HG03066 (cell line): ENCODE data around the gene COL27A1.

ENCODE experiments used
- ATAC-seq: cut with Tn5 transposase; IDR thresholded peaks from one replicate; pipeline ENCODE4 v1.9.1; 2021; ENCODE audit warnings: low read depth; ENCODE audit not compliant: unreplicated experiment

The COL27A1 gene

DNA sequence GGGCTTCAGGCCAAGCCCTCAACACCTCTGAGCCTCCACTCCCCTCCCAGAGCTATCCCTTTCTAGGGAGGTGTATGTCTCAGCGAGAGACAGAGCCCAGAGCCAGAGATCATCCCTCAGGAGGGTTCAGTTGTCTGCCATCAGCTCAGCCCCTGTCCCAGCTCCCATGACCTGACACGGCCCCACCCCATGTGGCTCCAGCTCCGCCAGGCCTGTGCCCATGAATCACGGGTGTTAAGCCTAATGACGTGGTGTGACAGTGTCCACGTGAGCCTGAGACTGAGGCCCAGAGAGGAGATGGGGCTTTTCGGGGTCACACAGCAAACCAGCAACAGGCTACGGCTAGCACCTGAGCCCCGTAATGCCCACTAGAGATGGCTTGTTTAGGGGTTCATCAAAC is 106.7 kb downstream of the COL27A1 start:
- ATAC-seq = no peak

DNA sequence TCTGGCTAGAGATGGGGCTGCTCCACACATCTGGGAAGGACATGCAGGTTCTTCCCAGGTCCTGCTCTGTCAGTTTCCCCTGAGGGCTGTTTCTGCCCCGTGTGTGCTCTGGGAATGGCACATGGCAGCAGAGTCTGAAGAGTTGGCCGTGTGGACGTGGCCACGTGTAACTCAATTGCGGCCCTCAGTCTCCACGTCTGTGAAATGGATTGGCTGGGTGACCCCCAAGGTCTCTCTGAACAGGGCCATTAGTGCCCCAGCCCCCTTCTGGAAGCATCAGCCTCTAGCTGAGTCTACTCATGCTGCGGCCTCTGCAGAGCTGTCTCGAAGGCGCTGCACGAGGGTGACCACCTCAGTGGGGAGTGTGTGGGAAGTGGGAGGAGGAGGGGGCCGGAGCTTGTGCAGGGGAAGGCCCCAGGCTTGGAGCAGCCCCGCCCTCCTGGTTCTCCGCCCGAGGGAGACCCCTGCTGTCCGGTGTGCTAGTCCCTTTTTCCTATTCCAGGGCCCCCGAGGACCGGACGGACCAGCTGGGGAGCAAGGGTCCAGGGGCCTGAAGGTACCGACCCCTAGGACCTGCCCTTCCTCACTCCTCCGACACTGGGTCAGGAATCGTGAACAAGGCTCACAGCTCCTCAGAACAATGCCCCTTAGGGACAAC is 108.6 kb downstream of the COL27A1 start:
- no peak for ATAC-seq

DNA sequence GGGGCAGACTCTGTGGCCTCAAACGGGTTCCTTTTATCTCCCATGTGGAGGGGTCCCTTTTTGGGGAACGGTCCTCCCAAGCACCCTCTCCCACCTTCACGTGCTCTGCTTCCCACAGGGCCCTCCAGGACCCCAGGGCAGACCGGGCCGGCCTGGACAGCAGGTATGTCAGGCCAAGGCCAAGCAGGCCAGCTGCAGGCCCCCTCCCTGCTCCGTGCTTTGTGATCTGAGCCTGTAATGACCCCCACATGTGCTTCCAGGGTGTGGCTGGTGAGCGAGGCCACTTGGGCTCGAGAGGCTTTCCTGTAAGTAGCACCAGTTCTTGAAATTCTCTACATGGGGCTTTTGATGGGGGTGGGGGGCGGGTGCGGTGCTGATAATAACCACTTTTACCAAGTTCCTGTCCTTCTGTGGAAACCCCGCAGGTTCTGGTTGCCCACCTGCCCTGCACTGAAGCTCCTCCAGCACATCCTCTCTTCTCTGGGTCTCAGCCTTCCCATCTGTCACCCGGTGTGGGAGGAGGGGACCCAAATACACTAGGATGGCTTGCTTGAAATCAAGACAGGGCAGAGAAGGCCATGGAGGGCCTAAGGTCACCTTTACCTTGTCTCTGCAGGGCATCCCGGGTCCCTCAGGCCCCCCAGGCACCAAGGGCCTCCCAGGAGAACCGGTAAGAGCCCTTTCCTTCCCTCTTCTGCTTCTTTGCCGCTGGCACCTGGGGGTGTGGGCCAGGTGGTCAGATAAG is 109.6 kb downstream of the COL27A1 start:
- ATAC-seq = no peak

DNA sequence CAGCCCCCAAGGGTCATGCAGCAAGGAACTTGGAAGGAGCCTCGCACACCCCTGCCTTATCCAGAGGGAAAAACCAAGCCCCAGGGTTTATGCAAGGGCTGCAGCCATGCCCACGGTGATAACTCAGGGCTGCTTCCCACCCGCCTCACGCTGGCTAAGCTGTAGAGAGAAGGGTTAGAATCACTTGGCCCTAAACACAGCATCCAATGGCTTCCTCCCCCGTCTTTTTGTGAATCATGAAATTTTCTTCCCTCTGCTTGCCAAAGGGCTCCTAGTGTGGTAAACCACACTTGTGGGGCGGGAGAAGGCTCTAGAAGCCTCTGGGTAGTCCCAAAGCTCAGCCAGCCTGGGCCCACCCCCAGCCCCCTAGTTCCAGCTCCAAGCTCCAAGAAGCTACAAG is 111.6 kb downstream of the COL27A1 start:
- ATAC-seq = no peak

DNA sequence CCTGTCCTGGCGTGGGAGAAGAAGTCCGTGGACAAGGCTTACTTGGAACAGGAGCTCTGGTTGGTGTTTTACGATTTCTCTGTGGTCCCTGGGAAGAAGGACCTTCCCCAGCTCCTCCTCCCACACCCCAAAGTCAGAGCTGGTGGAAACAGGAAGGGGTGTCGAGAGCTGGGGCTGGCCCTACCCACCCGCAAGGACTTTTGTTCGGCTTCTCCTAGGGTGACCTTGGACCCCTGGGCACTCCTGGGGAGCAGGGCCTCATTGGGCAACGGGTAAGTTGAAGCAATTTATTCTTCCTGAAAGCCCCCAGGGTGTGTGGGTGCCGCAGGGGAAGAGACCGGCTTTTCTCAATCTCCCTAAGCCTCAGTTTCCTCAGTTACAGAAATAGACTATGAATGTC is 113.7 kb downstream of the COL27A1 start:
- ATAC-seq = no peak

DNA sequence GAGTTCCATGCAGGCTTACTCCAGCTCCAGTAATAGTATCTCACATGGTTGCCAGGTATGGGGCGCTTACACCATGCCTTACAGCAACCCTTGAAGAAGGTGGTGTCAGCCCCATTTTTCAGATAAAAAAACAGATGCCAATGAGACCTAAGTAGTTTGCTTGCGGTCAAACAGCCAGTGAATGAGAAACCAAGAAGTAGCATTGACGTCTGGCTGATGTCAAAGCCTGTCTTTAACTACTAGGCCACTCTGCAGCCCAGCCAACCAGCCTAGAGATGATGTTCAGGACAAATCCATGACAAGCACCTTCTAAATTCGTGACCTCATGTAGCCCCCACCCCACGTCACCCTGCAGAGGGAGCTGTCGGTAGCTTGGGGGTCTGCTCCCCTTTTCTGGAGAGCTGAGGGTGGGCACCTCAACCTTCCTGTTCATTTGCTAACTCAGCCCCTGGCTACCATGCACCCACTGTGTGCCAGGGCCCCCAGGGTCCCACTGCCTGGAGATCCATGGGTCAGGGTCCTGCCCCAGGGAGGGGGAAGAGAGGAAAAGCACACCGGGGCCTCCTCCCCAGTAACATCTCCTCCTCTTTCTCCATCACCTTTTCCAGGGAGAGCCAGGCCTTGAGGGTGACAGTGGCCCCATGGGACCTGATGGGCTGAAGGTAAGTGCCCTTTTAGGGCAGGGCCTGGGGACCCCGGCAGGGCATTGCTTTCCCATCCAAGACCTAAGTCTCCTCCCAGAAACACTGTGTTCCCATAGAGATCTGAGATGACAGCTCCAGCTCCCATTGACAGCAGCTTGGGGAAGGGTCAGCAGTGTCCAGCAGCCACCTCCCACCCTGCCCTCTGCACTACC is 115.0 kb downstream of the COL27A1 start:
- ATAC-seq = no peak

DNA sequence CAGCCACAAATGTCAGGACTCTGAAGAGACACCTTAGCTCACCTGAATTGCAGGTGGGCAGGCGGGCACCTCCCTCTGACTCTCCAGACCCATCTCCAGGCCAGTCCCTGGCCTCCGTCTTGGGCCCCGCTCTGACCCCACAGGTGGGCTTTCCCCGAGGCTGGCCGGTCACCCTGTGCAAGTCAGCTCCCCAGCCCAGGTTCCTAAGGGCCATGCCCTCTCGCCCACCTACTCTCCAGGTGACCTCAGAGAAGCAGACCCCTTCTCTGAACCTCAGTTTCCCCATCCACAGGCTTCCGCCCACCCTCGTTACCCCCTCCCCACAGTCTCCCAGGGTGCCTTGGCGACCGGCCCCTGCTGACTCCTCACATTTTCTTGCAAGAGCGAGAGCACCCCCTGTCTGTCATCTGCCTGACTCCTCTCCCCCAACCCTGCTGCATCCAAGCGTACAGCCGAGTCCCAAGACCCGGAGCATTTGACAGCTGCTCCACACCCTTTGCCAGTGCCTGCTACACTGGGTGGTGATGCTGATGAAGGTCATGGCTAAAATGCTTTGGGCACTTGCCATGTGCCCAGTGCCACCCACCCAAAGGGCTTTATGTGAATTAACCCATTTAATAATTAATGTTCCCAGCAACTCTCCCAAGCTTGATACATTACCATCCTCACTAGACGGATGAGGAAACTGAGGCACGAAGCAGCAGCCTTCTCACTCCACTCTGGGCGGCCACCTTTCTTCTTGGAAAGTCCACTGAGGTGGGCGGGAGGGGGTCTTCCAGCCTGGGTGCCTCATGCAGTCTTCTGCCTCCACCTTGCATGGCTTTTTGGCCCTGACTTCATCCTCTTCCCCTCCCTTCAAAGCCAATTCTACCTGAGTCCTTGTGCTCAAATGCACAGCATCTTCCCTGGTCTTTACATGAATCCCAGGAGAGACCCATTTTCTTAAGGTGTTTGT is 116.5 kb downstream of the COL27A1 start:
- no peak for ATAC-seq

DNA sequence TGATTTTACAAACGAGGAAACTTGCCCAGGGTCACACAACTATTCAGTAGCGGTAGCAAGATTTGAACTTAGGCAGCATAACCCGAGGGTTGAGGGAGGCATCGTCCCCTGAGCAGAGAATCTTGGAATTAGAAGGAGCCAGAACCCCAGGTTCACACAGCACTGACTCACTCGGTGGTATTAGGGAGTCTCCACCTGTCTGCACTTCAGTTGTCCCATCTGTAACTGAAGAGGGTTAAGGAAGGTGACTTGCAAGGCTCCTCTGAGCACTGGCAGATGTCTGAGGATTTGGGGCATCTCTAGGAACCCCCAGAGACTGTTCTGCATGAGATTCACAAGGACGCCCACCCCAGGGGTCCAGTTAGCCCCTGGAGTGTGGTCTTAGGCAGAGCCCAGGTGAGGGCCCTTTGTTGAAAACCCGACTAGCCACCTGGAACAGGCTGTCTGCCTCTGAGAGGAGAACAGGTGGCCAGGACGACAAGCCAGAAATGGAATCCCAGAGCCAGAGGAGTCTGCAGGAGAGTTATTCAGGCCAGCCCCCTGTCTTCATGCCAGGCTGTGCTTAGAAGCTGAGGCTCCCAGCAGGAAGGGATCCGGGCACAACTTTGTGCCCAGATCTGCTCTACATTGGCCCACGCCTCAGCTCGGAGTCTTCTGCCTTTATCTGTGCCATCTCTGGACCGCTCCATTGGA is 117.5 kb downstream of the COL27A1 start:
- ATAC-seq = no peak

DNA sequence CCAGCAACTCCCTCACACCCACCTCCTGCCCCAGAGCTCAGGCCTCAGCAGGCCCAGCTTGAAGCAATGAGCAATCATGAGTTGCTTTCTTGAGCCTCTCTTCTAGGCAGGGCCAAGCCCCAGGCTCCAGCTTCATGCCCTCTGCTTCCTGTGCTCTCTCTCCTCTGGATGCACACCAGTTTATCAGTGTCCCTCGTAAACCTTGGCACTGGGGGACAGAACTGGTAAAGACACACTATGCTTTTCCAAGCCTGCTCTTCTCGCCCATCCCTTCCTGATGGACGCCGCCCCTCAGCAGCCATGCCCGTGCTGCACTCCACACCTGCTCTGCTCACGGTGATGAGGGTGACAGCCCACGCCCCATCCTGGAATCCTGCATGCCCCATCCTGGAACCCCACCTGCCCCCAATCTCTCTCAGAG is 118.1 kb downstream of the COL27A1 start:
- no peak for ATAC-seq

DNA sequence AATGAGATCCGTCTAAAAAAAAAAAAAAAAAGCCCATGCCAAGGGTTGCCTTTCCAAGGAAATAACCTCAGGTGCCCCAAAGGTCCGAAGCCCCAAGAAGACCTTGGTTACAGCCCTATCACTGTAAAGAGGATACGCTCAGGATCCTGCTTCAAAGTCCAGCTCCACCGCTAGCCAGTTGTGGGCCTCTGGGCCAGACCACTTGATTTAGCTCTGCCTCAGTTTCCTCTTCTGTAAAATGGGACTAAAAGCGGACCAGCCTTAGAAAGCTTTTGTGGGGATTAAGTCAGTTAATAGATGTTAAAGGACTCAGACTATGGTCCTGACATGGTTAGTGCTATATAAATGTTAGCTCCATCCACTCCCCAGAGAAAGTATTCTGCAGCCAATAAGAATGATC is 118.9 kb downstream of the COL27A1 start:
- no peak for ATAC-seq

DNA sequence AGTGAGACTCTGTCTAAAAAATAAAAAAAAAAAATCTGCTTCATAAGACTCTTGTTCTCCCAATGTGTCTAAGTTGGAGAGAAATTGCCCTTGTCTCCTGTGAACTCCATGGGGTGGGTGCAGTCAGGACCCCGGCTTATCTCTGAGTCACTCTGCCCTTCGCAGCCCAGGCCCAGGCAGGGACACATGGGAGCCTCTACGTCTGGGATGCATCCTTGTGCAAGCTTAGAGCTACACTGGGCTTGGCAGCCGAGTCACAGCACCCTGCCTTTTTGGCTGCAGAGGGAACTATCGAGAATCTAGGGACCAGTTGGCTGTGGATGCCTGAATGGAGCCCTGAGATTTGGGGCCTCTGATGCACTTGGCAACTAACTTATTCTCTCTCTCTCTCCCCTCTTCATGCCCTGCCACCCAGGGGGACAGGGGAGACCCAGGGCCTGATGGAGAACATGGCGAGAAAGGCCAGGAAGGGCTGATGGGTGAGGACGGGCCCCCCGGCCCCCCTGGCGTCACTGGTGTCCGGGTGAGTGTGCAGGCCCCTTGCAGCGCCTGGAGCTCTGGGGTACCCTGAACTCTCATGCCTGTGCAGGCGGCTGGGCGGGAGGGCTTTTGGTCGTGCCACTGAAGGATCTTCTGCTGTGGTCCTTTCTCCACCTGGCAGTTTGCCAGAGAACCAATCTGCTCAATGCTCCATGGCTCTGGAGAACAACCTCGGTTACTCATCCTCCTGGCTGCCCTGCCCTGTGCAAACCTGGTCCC is 120.1 kb downstream of the COL27A1 start:
- ATAC-seq = no peak

DNA sequence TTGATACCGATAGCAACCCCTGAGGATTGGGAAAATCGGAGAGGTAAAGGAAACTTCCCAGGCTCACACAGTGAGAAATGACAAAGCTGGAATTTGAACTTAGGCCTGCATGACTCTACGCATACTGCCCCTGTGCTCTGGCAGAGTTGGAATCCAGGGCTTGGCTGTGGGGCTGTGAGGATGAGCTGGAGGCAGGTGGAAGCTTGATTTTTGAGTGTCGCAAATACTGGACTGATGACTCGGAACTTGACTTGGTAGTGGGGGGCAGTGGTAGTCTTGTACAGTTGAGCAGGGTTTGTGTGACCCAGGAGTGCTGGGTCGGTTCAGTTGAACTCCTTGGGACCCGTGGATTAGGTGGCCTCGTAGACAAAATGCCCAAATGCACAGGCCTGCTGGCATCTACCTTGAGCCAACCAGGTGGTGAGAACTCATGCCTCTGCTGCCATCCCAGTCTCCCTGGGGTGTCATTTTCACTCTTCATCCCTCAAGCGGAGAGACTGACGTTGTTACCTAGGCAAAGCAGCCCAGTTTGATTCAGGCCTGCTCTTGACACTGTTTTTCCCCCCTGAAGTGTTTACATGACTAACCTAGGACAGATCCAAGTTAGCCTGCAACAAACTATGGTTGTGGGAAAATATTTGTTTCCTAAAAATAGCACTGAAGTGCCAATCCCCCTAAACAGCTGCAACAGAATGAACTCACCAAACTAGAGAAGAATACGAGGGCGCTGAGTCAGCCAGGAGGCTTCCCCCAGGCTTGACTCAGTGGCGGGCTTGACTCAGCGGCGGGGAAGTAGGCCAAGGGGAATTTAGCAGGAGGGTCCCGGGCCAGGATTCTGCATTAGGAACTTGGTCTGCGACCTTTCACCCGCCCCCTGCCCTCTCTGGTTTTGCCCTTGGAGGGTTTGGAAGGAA is 121.8 kb downstream of the COL27A1 start:
- no peak for ATAC-seq

DNA sequence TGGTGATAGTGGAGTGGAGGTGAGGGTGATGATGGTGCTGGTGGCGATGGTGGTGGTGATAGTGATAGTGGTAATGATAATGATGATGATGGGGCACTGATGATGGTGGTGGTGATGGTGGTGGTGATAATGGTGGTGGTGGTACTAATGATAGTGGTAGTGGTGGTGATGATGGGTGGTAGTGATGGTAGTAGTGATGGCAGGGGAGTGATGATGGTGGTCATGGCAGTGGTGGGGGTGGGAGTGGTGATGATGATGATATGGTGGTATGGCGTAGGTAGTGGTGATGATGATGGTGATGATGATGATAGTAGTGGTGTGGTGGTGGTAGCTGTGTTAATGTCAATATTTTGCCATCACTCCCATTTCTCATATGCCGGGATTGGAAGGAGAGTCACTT is 123.0 kb downstream of the COL27A1 start:
- no peak for ATAC-seq

DNA sequence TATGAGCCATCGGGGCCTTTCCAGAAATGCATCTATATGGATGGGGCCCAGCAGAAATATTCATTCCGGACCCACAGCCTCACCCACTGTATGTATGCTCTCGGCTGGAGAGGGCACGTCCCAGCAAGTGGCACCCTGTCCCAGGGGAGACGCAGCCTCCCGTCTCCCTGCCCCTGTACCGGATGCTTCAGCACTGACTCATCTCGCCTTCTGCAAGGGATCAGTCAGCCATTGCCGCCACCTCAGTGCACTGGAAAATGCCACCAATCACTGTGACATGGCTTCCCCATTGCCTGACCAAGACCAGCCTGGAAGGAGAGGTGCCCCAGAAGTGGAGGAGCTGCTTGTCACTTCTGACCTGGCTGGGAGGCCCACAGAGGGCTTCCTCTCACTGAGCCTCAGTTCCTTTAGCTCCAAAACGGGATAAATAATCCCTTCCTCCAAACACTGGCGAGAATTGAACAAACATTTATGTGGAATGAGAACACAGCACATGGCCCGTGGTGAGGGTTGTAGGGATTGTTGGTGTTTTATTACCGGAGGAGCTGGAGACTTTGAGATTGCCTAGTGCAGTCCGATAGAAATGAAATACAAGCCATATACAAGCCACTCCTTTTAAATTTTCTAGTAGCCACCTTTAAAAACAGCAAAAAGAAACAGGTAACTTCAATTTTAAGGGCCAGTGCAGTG is 123.7 kb downstream of the COL27A1 start:
- ATAC-seq = no peak

DNA sequence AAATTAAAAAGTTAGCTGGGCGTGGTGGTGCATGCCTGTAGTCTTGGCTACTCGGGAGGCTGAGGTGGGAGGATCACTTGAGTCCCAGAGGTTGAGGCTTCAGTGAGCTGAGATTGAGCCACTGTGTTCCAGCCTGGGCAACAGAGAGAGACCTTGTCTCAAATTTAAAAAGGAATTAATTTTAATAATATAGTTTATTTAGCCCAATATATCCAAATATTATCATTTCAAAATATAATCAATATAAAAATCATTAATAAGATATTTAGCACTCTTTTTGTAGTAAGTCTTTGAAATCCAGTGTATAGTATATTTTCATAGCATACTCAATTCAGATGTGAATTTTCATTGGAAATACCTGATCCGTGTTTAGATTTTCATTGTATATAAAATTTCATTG is 124.4 kb downstream of the COL27A1 start:
- ATAC-seq = no peak

DNA sequence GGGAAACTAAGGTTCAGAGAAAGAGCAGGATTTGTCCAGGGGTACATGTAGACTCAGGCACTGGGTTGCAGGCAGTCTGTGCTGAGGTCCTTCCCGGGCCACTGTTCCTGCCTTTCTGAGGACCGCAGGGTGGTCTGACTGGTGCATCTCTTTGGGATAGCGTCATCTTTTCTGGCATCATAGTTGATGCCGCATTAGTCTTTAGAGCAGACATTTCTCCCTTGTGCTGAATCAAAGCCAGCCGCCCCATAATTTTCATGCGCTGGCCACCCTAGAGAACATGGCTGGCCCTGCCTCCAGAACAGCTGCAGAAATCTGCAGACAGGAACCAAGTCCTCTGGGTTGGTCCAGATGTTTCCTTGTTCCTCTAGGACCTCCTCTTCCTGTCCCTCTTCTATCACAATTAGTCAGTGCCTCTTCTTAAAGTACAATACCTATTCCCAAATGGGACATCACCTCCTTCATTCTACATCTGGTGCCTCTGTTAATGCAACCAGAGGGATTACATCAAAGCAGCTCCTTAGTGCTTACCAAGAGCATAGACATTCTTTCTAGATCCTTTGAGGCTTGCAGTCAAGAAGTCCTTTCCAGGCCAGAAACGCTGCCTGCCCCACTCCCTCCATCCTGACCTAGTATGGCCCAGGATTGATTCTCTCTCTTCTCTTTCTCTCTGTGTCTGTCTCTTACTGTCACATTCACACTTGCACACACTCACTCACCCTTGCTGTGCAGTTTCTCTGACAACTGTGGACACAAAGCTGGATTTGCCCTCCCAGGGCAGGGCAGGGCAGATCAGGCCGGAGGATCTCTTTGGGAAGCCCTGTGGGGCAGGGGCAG is 125.5 kb downstream of the COL27A1 start:
- ATAC-seq = no peak
